Measurements from ENCODE around the gene AGBL4.

- TF ChIP-seq CTCF (IDR thresholded peaks at IDR 0.05) (no peak), POLR2A (IDR thresholded peaks at IDR 0.05) (no peak)
These were observed 798.3 kb downstream of the AGBL4 start for GRCh38 chr1:49225464-49225863.

Data from heart left ventricle (tissue), 13 donors.